K562 (cell line): ENCODE data around the gene CALU.

Experiments used
- COPS2 ChIP-seq: fragments of 450-650 bp; conservative IDR thresholded peaks from 2 replicates; pipeline ENCODE4 v1.6.1; 2016; ENCODE audit warnings: mild to moderate bottlenecking, moderate library complexity
- CTCF ChIP-seq, 3 experiments: IDR thresholded peaks in 2 of 3; conservative IDR thresholded peaks in 1 of 3; 2 replicates each; pipeline ENCODE4 v1.5.1; 2011 to 2012; ENCODE audit warnings: low read length in 3 of 3, mild to moderate bottlenecking in 3 of 3, control low read depth in 2 of 3, improper control_type of control experiment in 1 of 3, inconsistent platforms in 1 of 3, low read depth in 1 of 3, mixed read lengths in 1 of 3, moderate library complexity in 1 of 3; ENCODE audit not compliant: insufficient read depth in 2 of 3
- ETS2 ChIP-seq: IDR thresholded peaks from 2 replicates; pipeline ENCODE4 v1.6.1; 2016; ENCODE audit warnings: borderline replicate concordance, missing genetic modification characterization, mild to moderate bottlenecking, moderate library complexity, missing compliant biosample characterization; ENCODE audit not compliant: poor library complexity, severe bottlenecking
- FOXM1 ChIP-seq, 2 experiments: fragments of 450-650 bp in 1 of 2; sonication (generic) in 1 of 2; formaldehyde crosslinking in 1 of 2; IDR thresholded peaks; 2 replicates each; pipeline versions ENCODE4 v1.6.1 to v1.9.0; 2017 to 2022; ENCODE audit warnings: low read depth in 2 of 2, mild to moderate bottlenecking in 2 of 2, missing genetic modification reagents in 1 of 2, moderate library complexity in 1 of 2
- GATAD2B ChIP-seq: fragments of 450-650 bp; IDR thresholded peaks from 2 replicates; pipeline ENCODE4 v1.6.1; 2017; ENCODE audit warnings: mild to moderate bottlenecking, borderline replicate concordance
- KLF16 ChIP-seq: IDR thresholded peaks from 2 replicates; pipeline ENCODE4 v1.6.1; 2016; ENCODE audit warnings: antibody characterized with exemption
- NCOA1 ChIP-seq: fragments of 450-650 bp; IDR thresholded peaks from 2 replicates; pipeline ENCODE4 v1.6.1; 2016; ENCODE audit warnings: low read depth
- NFRKB ChIP-seq: fragments of 450-650 bp; IDR thresholded peaks from 2 replicates; pipeline ENCODE4 v1.6.1; 2016; ENCODE audit warnings: low read depth
- NR1H2 ChIP-seq: sonication (generic); formaldehyde crosslinking; IDR thresholded peaks from 2 replicates; pipeline ENCODE4 v1.4.0; 2020; ENCODE audit warnings: mild to moderate bottlenecking, missing genetic modification reagents
- SNAPC5 ChIP-seq: fragments of 250-450 bp; sonication (Bioruptor Pico); IDR thresholded peaks from 2 replicates; pipeline ENCODE4 v1.8.0; 2021; ENCODE audit warnings: moderate library complexity, mild to moderate bottlenecking, inconsistent platforms
- TEAD4 ChIP-seq, 2 experiments: sonication (generic) in 1 of 2; formaldehyde crosslinking in 1 of 2; IDR thresholded peaks; 2 replicates each; pipeline versions ENCODE4 v1.6.1 to v1.8.0; 2012 to 2022; ENCODE audit warnings: borderline replicate concordance in 1 of 2, inconsistent platforms in 1 of 2, low read length in 1 of 2, mild to moderate bottlenecking in 1 of 2, missing genetic modification reagents in 1 of 2
- ZNF133 ChIP-seq: fragments of 250-450 bp; sonication (Bioruptor Pico); IDR thresholded peaks from 2 replicates; pipeline ENCODE4 v1.4.0; 2020; ENCODE audit warnings: mild to moderate bottlenecking

- TF ChIP-seq NFRKB (no peak), NCOA1 (no peak), GATAD2B (no peak), COPS2 (no peak), CTCF (IDR thresholded peaks at IDR 0.05 in 2 of 3, conservative IDR thresholded peaks at IDR 0.05 in 1 of 3; ENCODE audit: insufficient read depth in 2 of 3, low read depth in 1 of 3, low read length in 3 of 3) (no peak), ZNF133 (CRISPR knock-in tag) (no peak), TEAD4 (IDR thresholded peaks at IDR 0.05; ENCODE audit: low read length) (no peak), TEAD4 (CRISPR knock-in tag; IDR thresholded peaks at IDR 0.05; ENCODE audit: borderline replicate concordance) (no peak), ETS2 (no peak), NR1H2 (no peak), KLF16 (no peak), SNAPC5 (CRISPR knock-in tag) (no peak), FOXM1 (IDR thresholded peaks at IDR 0.05; ENCODE audit: low read depth) (no peak), FOXM1 (CRISPR knock-in tag; IDR thresholded peaks at IDR 0.05; ENCODE audit: low read depth) (no peak)
These were observed 14.4 kb upstream of the CALU start for GRCh38 chr7:128724743-128725142.
